ENCODE data around the gene EARS2.

The EARS2 gene

DNA sequence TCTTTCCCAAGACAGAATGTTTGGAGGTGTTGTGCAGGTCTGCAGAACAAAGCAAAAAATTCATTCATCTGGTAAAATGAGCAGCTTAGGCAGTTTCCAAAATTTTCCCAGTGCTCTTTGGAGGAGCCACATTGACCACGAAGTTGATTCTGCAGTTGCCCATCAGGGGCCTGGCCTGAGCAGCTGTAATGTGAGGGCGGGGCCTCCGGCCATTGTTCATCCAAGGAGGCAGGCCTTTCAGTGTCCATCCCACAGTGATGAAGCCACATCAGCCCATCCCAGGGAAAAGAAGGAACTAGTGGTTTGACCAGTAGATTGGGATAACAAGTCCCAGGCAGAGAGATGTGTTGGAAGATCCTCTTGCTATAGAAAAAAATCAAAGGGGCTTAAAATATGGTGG lies 10.5 kb upstream of the EARS2 start:
- H3K79me2 ChIP-seq (ENCODE audit: low read length) = no peaks in the 10 kb centered on the region; the same call in 1 of the 2 replicates
- no peak overlapping the region for H3K4me3 ChIP-seq (ENCODE audit: low read length)
- no peak overlapping the region for H3K27ac ChIP-seq (ENCODE audit: low read length)
- DNase-seq = no peak
- no peaks in the 10 kb centered on the region for H3K27me3 ChIP-seq (replicated peaks; ENCODE audit: insufficient read depth, low read length)
- H4K20me1 ChIP-seq (ENCODE audit: insufficient read depth, low read length) = no peaks in the 10 kb centered on the region; the same call in 1 of the 2 replicates
- H3F3A ChIP-seq (ENCODE audit: insufficient read depth, low read length) = no peaks in the 10 kb centered on the region
- no peaks in the 10 kb centered on the region; the same call in 1 of the 2 replicates for H3K36me3 ChIP-seq (replicated peaks; ENCODE audit: insufficient read depth, low read length)
- no peak overlapping the region for H3K4me2 ChIP-seq (ENCODE audit: low read depth, low read length)
- no peaks in the 10 kb centered on the region for H3K9me2 ChIP-seq (replicated peaks; ENCODE audit: insufficient read depth, low read length)
- H2AFZ ChIP-seq (ENCODE audit: low read length) = no peak overlapping the region
- TF ChIP-seq EZH2phosphoT487 (IDR thresholded peaks at IDR 0.05; ENCODE audit: low read length) (no peak), EZH2 (optimal IDR thresholded peaks at IDR 0.05; ENCODE audit: low read depth, low read length) (no peak)
- TF ChIP-seq, protein P1, sequence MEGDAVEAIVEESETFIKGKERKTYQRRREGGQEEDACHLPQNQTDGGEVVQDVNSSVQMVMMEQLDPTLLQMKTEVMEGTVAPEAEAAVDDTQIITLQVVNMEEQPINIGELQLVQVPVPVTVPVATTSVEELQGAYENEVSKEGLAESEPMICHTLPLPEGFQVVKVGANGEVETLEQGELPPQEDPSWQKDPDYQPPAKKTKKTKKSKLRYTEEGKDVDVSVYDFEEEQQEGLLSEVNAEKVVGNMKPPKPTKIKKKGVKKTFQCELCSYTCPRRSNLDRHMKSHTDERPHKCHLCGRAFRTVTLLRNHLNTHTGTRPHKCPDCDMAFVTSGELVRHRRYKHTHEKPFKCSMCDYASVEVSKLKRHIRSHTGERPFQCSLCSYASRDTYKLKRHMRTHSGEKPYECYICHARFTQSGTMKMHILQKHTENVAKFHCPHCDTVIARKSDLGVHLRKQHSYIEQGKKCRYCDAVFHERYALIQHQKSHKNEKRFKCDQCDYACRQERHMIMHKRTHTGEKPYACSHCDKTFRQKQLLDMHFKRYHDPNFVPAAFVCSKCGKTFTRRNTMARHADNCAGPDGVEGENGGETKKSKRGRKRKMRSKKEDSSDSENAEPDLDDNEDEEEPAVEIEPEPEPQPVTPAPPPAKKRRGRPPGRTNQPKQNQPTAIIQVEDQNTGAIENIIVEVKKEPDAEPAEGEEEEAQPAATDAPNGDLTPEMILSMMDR (IDR thresholded peaks at IDR 0.05; ENCODE audit: low read length) = no peak
- H3K9ac ChIP-seq (ENCODE audit: low read length) = no peak overlapping the region
- no peaks in the 10 kb centered on the region for H3K9me3 ChIP-seq (replicated peaks; ENCODE audit: insufficient read depth, low read length)
- H3K4me1 ChIP-seq (ENCODE audit: low read length) = no peaks in the 10 kb centered on the region

DNA sequence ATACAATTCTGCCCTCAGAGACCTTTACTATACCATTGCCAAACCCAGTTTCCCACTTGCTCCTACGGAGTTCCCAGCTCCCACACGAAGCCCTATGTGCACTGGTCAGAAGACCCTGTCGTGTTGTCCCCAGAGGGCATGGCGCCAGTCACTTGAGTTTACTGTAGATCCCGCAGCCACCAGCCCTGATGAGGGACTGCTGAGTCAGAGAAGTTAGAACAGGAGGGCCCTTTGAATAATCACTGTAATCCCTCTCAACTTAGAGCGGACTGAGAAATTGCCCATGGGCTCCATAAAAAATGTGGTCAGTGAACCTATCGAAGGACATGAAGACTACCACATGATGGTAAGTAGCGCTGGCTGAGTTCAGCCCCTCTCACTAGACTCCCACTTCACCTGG lies 9.6 kb upstream of the EARS2 start:
- no peaks in the 10 kb centered on the region for H3K9me3 ChIP-seq (replicated peaks; ENCODE audit: insufficient read depth, low read length)
- no peaks in the 10 kb centered on the region for H3K4me1 ChIP-seq (ENCODE audit: low read length)
- H3K36me3 ChIP-seq (replicated peaks; ENCODE audit: insufficient read depth, low read length) = no peaks in the 10 kb centered on the region; the same call in 1 of the 2 replicates
- TF ChIP-seq EZH2 (optimal IDR thresholded peaks at IDR 0.05; ENCODE audit: low read depth, low read length) = no peak
- TF ChIP-seq, protein P1 (IDR thresholded peaks at IDR 0.05; ENCODE audit: low read length) = no peak
- TF ChIP-seq EZH2phosphoT487 (IDR thresholded peaks at IDR 0.05; ENCODE audit: low read length) = no peak
- H3K9ac ChIP-seq (ENCODE audit: low read length) = no peak overlapping the region
- H3K27ac ChIP-seq (ENCODE audit: low read length) = no peak overlapping the region
- no peak overlapping the region for H3K4me3 ChIP-seq (ENCODE audit: low read length)
- no peak overlapping the region for H2AFZ ChIP-seq (ENCODE audit: low read length)
- no peaks in the 10 kb centered on the region for H3K9me2 ChIP-seq (replicated peaks; ENCODE audit: insufficient read depth, low read length)
- H3K27me3 ChIP-seq (replicated peaks; ENCODE audit: insufficient read depth, low read length) = no peaks in the 10 kb centered on the region
- no peak overlapping the region for H3K4me2 ChIP-seq (ENCODE audit: low read depth, low read length)
- H4K20me1 ChIP-seq (ENCODE audit: insufficient read depth, low read length) = no peaks in the 10 kb centered on the region; the same call in 1 of the 2 replicates
- DNase-seq = no peak
- no peaks in the 10 kb centered on the region for H3F3A ChIP-seq (ENCODE audit: insufficient read depth, low read length)
- no peaks in the 10 kb centered on the region; the same call in 1 of the 2 replicates for H3K79me2 ChIP-seq (ENCODE audit: low read length)

DNA sequence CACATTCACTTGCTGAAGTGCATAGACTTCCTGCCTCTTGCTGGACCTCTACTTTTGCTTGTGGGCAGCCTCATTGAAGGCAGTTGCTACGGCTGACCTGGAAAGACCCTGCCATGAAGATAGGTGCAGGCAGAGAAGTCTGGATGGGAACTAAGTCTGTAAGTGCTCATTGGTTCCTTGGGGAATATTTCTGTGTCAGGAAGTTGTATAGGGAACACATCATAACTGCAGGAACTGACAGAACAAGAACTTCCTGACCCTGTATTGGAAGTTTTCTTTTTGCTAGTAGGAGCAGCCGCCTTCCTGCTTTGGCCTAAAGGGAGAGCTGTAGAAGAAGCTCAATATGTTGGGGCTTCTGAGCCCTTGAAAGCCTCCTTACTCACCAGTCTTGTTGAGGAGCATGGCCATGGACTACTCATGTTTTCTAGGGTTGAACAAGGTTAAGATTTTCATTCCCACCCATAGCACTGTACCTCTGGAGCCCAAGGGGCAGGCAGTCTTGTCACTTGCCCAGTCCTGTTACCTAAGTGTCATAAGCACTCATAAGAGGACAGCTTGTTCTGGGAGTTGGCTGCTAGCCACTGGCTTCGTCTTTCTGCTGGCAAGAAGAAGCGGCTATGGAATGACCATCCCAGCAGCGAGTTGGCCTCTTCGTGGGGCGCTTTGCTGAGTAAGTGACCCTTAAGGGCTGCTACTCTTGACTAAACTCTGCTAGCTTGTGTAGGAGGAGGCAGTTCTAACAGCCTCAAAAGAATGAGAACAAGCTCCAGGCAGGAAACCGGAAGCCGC lies 7.6 kb upstream of the EARS2 start:
- Histone ChIP-seq H2AFZ (ENCODE audit: low read length) (no peak overlapping the region), H3K79me2 (ENCODE audit: low read length) (peaks cover 17% of the 10 kb centered on the region), H3K9me3 (replicated peaks; ENCODE audit: insufficient read depth, low read length) (no peaks in the 10 kb centered on the region), H3K4me3 (ENCODE audit: low read length) (no peak overlapping the region), H3K9me2 (replicated peaks; ENCODE audit: insufficient read depth, low read length) (no peaks in the 10 kb centered on the region), H3K9ac (ENCODE audit: low read length) (no peak overlapping the region), H4K20me1 (ENCODE audit: insufficient read depth, low read length) (no peaks in the 10 kb centered on the region), H3K27me3 (replicated peaks; ENCODE audit: insufficient read depth, low read length) (no peaks in the 10 kb centered on the region), H3K4me2 (ENCODE audit: low read depth, low read length) (no peak overlapping the region), H3K36me3 (replicated peaks; ENCODE audit: insufficient read depth, low read length) (peaks cover 8% of the 10 kb centered on the region), H3F3A (ENCODE audit: insufficient read depth, low read length) (no peaks in the 10 kb centered on the region), H3K4me1 (ENCODE audit: low read length) (no peaks in the 10 kb centered on the region), H3K27ac (ENCODE audit: low read length) (no peak overlapping the region)
- no peak for DNase-seq
- TF ChIP-seq, protein P1 (IDR thresholded peaks at IDR 0.05; ENCODE audit: low read length) = no peak
- no peak for TF ChIP-seq EZH2 (optimal IDR thresholded peaks at IDR 0.05; ENCODE audit: low read depth, low read length)
